ENCODE measurements around the gene CFAP73. TPM values are rescaled to one million over a fixed set of nuclear protein-coding genes. Genes with fewer than 3 reads are reported as not detected.

Gene CFAP73
- total RNA-seq, 1 donor from 2014 or later, result not detected

DNA sequence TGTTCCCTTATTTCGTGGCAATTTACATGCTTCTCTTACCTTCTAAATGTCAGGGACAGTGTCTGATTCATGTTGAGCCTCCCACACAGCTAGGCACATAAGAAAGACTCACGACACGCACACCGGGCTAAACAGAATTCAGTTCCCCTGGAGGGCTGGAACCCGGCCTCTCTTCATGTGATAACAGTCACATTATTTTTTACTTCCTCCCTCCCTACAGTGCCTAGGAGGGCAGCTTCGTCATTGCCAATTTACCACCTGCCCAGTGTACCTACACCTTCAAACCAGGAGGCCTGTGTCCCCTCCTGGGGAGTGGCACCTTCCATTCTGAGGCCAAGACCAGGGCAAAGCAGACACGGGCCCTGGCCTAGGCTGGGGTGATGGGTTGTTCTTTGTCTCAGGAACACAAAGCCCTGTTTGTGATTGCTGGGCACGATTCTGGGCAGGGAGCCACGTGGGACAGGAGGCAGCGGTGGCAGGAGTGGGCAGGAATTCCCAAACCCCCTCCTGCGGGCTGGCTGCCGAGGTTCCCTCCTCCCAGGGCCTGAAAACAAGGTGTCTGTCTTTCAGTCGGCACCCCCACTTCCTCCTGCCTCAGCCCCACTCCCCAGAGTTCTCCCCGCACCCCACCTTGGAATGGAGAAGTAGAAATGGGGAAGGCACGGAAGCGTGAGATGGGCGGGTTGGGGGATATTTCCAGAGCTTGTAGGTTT, 7.2 kb upstream of the CFAP73 start:
- DNase-seq (ENCODE audit: low spot score), result no peak

DNA sequence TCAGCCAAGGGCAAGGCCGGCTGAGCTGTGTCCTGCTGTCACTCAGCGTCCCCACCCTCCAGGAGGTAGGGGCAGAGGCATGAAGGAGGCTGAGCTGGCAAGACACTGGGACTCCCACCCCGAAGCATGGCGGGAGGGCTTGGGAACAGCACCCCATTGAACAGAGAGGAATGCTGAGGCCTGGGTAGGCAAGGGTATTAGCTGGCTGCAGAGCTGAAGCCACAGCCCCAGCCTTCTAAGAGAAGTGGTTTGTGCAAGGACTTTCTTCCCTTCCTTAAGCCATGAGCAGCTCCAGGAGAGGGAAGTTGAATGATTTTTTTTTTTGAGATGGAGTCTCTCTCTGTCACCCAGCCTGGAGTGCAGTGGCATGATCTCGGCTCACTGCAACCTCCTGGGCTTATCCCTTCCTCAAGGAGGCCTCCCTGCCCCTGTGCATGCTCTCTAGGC, 6.6 kb upstream of the CFAP73 start:
- DNase-seq (ENCODE audit: low spot score), result no peak

DNA sequence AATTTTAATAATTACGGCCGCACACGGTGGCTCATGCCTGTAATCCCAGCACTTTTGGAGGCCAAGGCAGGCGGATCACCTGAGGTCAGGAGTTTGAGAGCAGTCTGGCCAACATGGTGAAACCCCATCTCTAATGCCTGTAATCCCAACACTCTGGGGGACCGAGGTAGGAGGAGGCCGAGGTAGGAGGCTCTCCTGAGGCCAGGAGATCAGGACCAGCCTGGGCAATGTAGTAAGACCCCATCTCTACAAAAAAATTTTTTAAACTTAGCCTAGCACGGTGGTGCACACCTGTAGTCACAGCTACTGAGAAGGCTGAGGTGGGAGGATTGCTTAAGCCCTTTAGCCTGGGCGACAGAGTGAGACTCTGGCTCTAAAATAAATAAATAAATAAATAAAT, 5.6 kb upstream of the CFAP73 start:
- DNase-seq (ENCODE audit: low spot score), result no peak

DNA sequence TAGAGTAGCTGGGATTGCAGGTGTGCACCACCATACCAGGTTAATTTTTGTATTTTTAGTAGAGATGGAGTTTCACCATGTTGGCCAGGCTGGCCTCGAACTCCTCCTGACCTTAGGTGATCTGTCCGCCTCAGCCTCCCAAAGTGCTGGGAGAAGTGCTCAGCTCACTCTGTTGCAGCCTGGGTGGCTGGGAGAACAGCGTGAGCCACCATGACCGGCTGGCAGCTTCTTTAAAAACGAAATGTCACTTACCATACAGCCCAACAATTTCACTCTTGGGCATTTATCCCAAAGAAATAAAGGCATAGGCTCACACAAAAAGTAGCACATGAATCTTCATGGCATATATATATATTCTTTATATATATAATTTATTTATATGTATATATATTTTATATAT, 4.7 kb upstream of the CFAP73 start:
- no peak for DNase-seq (ENCODE audit: low spot score)

DNA sequence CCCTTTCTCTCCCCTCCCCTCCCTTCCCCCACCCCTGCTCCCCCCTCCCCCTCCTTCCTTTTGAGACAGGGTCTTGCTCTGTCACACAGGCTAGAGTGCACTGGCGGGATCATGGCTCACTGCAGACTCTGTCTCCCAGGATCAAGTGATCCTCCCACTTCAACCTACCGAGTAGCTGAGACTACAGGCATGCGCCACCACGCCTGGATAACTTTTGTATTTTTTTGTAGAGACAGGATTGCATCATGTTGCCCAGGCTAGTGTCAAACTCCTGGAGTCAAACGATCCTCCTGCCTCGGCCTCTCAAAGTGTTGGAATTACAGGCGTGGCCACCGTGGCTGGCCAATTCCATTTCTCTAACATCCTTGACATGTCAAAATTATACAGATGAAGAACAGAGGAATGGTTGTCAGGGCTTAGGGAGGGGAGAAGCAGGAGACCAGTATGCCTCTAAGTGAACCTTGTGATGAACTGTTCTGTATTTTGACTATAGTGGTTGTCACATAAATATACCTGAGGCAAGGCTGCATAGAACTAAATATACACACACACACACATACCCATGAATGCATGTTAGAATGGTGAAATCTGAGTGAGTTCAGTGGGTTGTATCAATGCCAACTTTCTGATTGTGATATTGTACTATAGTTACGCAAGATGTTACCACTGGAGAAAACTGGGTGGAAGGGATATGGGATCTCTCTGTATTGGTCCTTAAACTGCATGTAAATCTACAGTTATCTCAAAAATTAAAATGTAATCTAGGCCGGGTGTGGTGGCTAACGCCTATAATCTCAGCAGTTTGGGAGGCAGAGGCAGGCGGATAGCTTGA, 3.6 kb upstream of the CFAP73 start:
- DNase-seq (ENCODE audit: low spot score), result no peak

DNA sequence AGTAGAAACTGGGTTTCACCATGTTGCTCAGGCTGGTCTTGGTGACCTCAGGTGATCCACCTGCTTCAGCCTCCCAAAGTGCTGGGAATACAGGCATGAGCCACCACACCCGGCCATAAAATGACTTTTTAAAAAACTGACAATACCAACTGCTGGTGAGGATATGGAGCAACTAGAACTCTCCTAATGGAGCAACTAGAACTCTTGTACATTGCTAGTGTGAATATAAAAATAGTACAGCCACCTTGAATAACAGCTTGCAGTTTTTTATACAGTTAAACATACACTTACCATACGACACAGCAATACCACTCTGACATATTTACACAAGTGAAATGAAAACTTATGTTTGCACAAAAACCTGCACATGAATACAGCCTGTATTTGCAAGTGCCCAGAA, 2.5 kb upstream of the CFAP73 start:
- DNase-seq (ENCODE audit: low spot score), result no peak

DNA sequence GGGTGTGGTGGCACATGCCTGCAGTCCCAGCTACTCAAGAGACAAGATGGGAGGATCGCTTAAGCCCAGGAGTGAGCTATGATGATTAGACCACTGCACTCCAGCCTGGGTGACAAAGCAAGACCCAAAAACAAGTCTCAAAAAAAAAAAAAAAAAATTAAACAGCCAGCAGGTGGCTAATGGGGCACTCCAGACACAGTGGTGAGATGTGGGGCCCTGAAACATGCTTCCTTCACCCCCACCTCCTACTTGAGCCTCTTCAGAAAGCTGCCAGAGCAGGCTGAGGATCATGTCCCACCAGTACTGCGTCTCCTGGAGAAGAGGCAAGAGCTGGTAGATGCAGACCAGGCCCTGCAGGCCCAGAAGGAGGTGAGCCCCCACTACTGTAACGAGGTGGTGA, 2.1 kb downstream of the CFAP73 start:
- DNase-seq (ENCODE audit: low spot score), result no peak

DNA sequence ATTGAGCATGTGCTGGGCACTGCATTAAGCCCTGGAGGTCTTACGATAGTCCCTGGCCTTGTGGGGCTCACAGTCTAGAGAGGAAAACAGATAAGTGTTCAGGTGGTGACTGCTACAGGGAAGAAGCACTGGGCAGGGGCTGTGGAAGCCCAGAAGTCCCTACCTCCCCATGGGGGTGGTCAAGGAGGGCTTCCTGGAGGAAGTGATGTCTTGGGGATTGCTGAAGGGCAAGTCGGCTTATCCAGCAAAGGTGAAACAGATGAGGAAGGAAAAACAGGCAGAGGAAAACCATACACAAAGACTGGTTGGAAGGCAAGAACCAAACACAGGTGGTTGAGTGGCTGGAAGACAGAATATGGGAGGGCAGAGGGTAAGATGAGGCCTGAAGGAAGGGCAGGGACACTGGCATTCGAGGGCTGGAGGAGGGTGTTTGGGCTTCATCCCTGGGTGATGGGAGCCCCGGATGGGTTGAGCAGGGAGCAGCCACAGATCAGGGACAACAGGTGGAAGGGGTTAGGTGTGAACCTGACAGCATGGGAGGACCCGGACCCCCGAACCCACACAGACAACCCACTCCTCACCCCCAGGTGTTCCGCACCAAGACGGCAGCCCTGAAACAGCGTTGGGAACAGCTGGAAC, 2.8 kb downstream of the CFAP73 start:
- DNase-seq (ENCODE audit: low spot score), result no peak

DNA sequence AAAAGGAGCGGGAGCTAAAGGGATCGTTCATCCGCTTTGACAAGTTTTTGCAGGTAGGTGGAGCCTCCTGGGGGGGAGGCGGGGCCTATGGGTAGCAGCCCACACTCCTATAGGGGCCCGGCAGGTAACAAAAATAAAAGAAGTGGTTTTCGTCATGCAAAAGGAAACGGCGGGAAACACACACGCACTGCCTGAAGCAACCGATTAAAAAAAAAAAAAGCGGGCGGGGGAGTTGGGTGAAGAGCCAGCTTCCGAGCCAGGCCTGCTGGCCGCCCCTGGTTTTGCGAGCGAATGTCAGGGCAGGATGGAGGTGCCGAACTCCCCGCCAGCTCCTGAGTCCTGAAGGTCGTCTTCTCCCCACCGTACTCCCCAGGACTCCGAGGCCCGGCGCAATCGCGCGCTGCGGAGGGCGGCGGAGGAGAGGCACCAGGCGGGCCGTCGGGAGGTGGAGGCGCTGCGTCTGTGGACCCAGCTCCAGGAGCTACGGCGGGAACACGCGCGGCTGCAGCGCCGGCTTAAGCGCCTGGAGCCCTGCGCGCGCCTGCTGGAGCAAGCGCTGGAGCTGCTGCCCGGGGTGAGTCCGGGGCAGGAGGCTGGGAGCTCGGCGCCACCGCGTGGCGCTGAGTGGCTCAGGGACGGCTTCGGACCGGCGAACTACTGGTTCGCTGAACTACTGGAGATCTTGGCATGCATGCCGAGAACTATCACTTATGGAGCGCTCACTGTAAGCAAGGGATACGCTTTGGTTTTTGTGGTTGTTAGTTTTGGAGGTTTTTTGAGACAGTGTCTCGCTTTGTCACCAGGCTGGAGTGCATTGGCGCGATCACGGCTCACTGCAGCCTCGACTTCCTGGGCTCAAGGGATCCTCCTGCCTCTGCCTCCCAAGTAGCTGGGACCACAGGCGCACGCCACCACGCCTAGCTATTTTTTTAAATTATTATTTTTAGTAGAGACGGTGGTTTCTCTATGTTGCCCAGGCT, 3.6 kb downstream of the CFAP73 start:
- DNase-seq (ENCODE audit: low spot score), result peak; percentile 62

DNA sequence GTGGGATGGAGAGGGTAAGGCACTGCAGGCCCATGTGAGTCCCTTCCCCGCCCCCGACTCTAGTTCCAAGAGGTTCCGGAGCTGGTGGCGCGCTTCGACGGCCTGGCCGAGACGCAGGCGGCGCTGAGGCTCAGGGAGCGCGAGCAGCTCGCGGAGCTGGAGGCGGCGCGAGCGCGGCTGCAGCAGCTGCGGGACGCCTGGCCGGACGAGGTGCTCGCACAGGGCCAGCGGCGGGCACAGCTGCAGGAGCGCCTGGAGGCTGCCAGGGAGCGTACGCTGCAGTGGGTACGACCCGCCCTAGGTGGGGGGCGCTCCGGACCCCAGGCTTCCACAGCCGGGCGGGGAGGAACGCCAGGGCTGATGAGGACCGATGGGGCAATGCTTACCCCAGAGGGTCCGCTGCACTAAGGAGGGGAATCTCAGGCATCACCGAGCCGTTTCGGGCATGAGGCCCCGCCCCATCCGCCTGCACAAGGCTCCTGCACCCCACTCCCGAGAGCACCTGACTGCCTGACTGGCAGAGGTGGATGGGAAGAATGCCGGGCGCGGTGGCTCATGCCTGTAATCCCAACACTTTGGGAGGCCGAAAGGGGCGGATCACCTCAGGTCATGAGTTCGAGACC, 4.9 kb downstream of the CFAP73 start:
- DNase-seq (ENCODE audit: low spot score), result no peak

DNA sequence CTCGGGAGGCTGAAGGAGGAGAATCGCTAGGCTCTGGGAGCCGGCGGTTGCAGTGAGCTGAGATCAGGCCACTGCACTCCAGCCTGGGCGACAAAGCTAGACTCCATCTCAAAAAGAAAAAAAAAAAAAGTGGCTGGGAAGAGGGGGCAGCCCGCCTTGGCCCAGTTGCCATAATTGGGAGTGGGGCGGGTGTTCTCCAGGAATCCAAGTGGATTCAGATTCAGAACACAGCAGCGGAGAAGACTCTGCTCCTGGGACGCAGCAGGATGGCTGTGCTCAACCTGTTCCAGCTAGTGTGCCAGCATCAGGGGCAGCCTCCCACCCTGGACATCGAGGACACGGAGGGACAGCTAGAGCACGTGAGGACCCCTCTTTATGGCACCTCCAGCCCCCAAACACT, 5.5 kb downstream of the CFAP73 start:
- no peak for DNase-seq (ENCODE audit: low spot score)

DNA sequence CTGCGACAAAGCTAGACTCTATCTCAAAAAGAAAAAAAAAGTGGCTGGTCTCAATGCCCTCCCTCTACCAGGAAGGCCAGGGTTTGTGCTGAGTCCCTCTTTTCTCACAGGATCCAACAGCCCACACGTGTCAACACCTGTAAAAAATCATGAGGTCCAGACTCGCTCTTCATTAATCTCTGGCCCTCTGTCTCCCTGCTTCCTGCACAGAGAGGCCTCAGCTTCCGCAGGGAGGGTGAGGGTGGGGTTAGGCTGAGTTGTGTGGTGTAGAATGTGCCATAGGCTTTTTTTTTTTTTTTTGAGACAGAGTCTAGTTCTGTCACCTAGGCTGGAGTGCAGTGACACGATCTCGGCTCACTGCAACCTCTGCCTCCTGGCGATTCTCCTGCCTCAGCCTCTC, 6.1 kb downstream of the CFAP73 start:
- DNase-seq (ENCODE audit: low spot score), result no peak

DNA sequence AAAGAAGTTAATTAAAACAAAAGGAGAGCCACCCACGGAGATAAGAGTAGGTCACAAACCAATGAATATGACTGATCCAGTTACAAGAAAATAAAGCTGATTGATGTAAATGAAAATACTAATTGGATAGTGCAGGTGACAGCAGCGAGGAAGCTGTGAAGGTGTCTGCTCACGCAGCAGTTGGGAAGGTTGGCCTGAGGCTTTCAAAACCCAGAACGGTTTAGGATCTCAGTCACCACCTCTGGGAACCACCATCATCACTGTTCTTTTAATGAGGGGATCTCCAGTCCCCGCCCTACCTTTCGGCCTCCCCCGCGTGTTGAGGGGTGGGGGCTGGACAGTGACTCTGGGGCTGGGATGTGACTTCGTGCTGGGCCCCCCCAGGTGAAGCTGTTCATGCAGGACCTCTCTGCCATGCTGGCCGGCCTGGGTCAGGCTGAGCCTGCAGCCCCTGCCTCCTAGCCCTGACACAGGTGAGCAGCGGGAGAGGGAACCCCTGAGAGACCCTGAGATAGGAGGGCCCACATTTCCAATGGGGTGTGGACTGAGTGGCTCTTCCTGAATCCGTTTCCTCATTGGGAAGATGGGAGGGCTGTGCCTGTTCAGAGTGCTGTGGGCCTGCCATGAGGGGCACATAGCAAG, 7.8 kb downstream of the CFAP73 start:
- no peak for DNase-seq (ENCODE audit: low spot score)

DNA sequence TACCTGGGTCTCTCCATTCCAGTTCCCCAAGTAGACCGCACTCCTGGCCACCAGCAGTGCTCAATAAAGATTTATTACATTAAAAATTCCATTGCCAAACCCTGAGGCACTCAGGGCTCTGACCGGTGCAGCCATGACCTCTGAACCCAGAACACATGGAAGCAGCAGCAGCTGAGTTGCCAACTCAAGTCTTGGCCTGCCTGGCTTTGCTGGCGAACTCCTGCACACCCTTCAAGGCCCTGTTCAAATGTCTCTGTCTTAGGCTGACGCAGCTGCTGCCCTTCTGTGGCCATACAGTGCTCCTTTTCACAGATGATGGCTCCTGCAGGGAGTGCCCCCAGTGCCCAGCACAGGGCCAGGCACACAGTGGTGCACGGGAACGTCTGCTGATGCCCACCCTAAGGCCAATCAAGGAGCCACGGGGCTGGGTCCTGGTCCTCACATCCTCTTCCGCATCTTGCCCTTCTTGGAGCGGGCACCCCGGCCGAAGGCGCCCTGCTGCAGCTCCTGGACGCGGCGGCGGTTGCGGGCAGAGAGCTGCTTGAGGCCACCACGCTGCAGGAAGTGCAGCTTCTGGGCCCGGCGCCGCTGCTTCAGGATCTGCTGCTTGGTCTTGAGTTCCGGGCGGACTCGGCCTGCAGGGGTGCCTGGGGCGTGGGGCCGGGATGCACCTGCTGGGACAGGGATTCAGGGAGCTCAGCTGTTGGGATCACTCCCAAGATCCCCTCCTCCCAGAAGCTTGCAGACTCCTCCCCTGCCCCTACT, 9.1 kb downstream of the CFAP73 start:
- DNase-seq (ENCODE audit: low spot score), result no peak

DNA sequence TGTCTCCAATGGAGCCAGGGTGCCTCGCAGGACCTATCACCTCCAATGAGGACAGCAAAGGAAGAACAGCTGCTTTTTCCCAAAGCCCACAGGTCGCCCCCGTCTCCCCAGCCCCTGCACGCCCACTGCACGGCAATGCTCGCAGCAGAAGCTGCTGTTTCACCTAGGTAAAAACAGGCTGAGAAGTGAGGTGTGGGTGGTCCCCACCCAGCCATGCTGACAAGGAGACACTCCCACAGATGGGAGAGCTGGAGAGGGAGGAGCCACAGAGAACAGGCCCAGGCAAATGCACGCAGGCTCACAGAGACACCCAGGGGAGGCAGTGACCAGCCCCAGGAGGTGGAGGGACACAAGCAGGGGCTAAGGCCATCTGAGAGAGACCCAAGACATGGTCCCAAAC, 10.4 kb downstream of the CFAP73 start:
- DNase-seq (ENCODE audit: low spot score), result no peak

DNA sequence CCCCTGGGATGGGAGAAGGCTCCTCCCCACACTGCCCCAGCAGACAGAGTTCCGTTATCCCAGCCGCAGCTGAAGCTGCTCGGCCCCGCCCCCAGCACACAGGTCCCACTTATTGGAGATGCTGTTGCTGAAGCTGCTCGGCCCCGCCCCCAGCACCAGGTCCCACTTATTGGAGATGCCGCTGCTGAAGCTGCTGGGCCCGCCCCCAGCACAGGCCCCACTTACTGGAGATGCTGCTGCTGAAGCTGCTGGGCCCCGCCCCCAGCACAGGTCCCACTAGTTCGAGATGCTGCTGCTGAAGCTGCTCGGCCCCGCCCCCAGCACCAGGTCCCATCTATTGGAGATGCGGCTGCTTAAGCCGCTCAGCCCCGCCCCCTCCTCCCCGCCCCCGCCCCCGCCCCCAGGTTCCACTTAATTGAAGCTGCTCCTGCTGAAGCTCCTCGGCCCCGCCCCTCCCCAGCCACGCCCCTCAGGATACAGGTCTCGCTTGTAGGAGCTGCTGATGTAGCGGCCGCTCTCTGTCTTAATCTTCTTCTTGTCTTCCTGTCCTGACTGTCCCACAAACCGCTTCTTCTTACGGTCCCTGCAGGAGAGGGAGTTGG, 12.0 kb downstream of the CFAP73 start:
- no peak for DNase-seq (ENCODE audit: low spot score)

DNA sequence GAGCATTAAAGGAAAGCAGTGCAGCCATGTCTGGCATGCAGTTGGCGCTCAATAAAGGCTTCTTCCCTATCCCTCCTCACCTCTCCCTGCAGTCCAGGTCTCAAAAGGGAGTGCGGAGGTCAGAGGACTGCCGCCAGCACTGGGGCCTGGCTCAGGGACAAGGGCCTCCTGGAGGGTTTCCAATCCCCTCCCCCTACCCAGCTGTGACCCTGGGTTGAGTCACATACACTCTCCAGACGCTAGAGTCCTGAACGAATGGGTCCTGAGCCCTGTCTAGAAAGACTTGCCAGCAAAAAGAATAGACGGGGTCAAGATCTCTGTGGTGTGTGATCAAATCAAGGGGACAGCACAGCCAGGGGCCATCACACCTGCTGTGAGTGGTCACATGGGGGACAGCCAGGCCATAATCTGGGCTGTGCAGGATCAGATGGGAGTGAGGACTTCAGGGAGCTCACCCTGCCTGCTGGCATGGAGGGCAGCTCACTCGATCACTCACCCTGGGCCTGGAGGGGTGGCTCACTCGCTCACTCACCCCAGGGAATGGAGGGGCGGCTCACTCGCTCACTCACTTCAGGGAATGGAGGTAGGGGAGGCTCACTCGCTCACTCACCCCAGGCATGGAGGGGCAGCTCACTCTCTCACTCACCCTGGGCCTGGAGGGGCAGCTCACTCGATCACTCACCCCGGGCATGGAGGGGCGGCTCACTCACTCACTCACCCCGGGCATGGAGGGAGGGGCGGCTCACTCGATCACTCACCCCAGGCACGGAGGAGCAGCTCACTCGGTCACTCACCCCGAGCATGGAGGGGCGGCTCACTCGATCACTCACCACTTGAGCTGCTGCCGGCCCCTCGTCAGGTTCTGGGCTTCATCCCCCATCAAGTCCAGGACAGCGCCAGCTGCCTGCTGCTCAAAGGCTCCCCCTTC, 12.8 kb downstream of the CFAP73 start:
- no peak for DNase-seq (ENCODE audit: low spot score)

DNA sequence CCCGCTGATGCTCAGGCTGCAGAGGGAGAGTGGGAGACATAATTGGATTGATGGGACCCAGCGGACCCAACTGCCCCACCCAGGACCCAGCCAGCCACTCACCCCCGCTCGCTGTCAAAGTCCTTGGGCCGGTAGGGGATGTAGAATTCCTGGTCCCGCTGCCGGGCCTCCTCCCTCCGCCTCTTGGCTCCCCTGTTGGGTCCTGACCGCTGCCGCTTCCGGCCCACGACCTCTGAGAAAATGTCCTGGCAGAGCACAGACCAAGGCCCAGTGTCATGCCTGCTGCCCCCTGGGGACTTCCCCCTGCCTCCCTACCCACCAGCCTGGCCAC, 13.5 kb downstream of the CFAP73 start:
- DNase-seq (ENCODE audit: low spot score), result no peak

Measured in ureter (tissue), 1 donor.